H1 (cell line): Measurements from ENCODE around the gene GRK6. TPM values are rescaled to one million over a fixed set of nuclear protein-coding genes. Genes with fewer than 3 reads are reported as not detected.

ENCODE experiments used
- CTCF ChIA-PET: fragments of 300-600 bp; sonication (Branson Sonifier 250); formaldehyde crosslinking; loops from one replicate; lab custom pipeline; 2021; ENCODE audit not compliant: partially characterized antibody; lab: Charles Lee
- POLR2A ChIA-PET: fragments of 300-600 bp; sonication (Branson Sonifier 250); formaldehyde crosslinking; loops from one replicate; lab custom pipeline; 2021; ENCODE audit warnings: inconsistent platforms; ENCODE audit not compliant: partially characterized antibody; lab: Charles Lee
- DNase-seq, 2 experiments: peaks; one replicate each; pipeline versions ENCODE4 v3.0.0 to v3.0.0-alpha.2; 2010 to 2022; ENCODE audit warnings: low spot score in 2 of 2, low read depth in 1 of 2, mixed read lengths in 1 of 2
- FAIRE-seq: peaks from 2 replicates; lab custom pipeline; 2011; peaks lifted over from hg19 to GRCh38; lab: Jason Lieb, UNC
- H2AFZ ChIP-seq: 2 replicates; pipeline ENCODE4 v1.8.1; 2012; ENCODE audit warnings: low read length, inconsistent platforms
- H2AK5ac ChIP-seq: 2 replicates; pipeline ENCODE4 v1.6.1; 2013; ENCODE audit warnings: low read depth, low read length
- H2BK120ac ChIP-seq: replicated peaks from 2 replicates; pipeline ENCODE3; 2013; ENCODE audit warnings: low read depth, low read length, inconsistent platforms
- H2BK12ac ChIP-seq: 2 replicates; pipeline ENCODE4 v1.6.1; 2013; ENCODE audit warnings: low read depth, low read length
- H2BK15ac ChIP-seq: 2 replicates; pipeline ENCODE4 v1.6.1; 2013; ENCODE audit warnings: low read length
- H2BK20ac ChIP-seq: 2 replicates; pipeline ENCODE4 v1.6.1; 2013; ENCODE audit warnings: low read length
- H2BK5ac ChIP-seq: 2 replicates; pipeline ENCODE4 v1.6.1; 2013; ENCODE audit warnings: low read depth, low read length
- H3K14ac ChIP-seq: 2 replicates; pipeline ENCODE4 v1.6.1; 2013; ENCODE audit warnings: inconsistent platforms; ENCODE audit not compliant: insufficient read length
- H3K18ac ChIP-seq: 2 replicates; pipeline ENCODE4 v1.6.1; 2013; ENCODE audit warnings: low read length; ENCODE audit errors: extremely low read depth
- H3K23ac ChIP-seq: 2 replicates; pipeline ENCODE4 v1.6.1; 2013; ENCODE audit warnings: inconsistent platforms; ENCODE audit not compliant: insufficient read length
- H3K23me2 ChIP-seq: 2 replicates; pipeline ENCODE4 v1.6.1; 2013; ENCODE audit warnings: low read depth, low read length
- H3K27ac ChIP-seq: 2 replicates; pipeline ENCODE4 v1.6.1; 2011; ENCODE audit warnings: low read depth, low read length, inconsistent platforms
- H3K27me3 ChIP-seq, 4 experiments: replicated peaks in 1 of 4; 1 replicate in 1 of 4; 2 replicates in 3 of 4; pipeline versions ENCODE4 v1.6.1 to v1.8.1; 2011 to 2013; ENCODE audit warnings: low read length in 3 of 4, mild to moderate bottlenecking in 3 of 4, inconsistent platforms in 2 of 4, mixed read lengths in 2 of 4, moderate library complexity in 1 of 4; ENCODE audit not compliant: control insufficient read depth in 3 of 4, insufficient read depth in 3 of 4; ENCODE audit errors: extremely low read depth in 1 of 4
- H3K36me3 ChIP-seq, 4 experiments: 2 replicates each; pipeline versions ENCODE4 v1.6.1 to v1.8.1; 2011 to 2013; ENCODE audit warnings: mild to moderate bottlenecking in 4 of 4, low read length in 3 of 4, moderate library complexity in 2 of 4, control low read depth in 1 of 4, inconsistent platforms in 1 of 4; ENCODE audit not compliant: insufficient read depth in 4 of 4, control insufficient read depth in 2 of 4
- H3K4ac ChIP-seq: replicated peaks from 2 replicates; pipeline ENCODE3; 2013; ENCODE audit warnings: low read length, low read depth, mixed read lengths, inconsistent platforms; ENCODE audit not compliant: insufficient read length
- H3K4me1 ChIP-seq, 4 experiments: replicated peaks in 1 of 4; 1 replicate in 1 of 4; 2 replicates in 3 of 4; pipeline versions ENCODE4 v1.6.1 to v1.8.1; 2011 to 2013; ENCODE audit warnings: low read length in 3 of 4, inconsistent platforms in 2 of 4, mixed read lengths in 1 of 4; ENCODE audit not compliant: insufficient read depth in 4 of 4, control insufficient read depth in 3 of 4
- H3K4me2 ChIP-seq, 2 experiments: 2 replicates each; pipeline versions ENCODE4 v1.6.1 to v1.8.1; 2011 to 2013; ENCODE audit warnings: low read depth in 2 of 2, low read length in 2 of 2, control low read depth in 1 of 2, inconsistent platforms in 1 of 2, mild to moderate bottlenecking in 1 of 2; ENCODE audit not compliant: insufficient read depth in 1 of 2
- H3K4me3 ChIP-seq, 4 experiments: fragments of 200-600, 300-600 bp in 1 of 4; sonication (generic), shearing (Covaris generic), sonication (Bioruptor Twin) in 1 of 4; 2 replicates each; pipeline versions ENCODE4 v1.5.1 to v1.8.1; 2011 to 2016; ENCODE audit warnings: low read length in 4 of 4, low read depth in 3 of 4, control low read depth in 2 of 4, inconsistent platforms in 2 of 4, mild to moderate bottlenecking in 2 of 4, mixed read lengths in 1 of 4, moderate library complexity in 1 of 4; ENCODE audit not compliant: insufficient read depth in 2 of 4; ENCODE audit errors: extremely low read depth in 1 of 4
- H3K56ac ChIP-seq: replicated peaks from 2 replicates; pipeline ENCODE3; 2013; ENCODE audit warnings: low read depth, mild to moderate bottlenecking, mixed read lengths, low read length, inconsistent platforms; ENCODE audit not compliant: insufficient read length
- H3K79me1 ChIP-seq: 2 replicates; pipeline ENCODE4 v1.6.1; 2013; ENCODE audit warnings: low read depth, low read length, control low read depth
- H3K79me2 ChIP-seq, 2 experiments: 2 replicates each; pipeline versions ENCODE4 v1.6.1 to v1.8.1; 2012 to 2013; ENCODE audit warnings: low read length in 2 of 2, mild to moderate bottlenecking in 2 of 2, inconsistent platforms in 1 of 2; ENCODE audit not compliant: insufficient read depth in 2 of 2, control insufficient read depth in 1 of 2
- H3K9ac ChIP-seq, 4 experiments: replicated peaks in 1 of 4; 1 replicate in 1 of 4; 2 replicates in 3 of 4; pipeline versions ENCODE4 v1.6.1 to v1.8.1; 2011 to 2013; ENCODE audit warnings: low read depth in 3 of 4, low read length in 3 of 4, control low read depth in 2 of 4, mild to moderate bottlenecking in 2 of 4, moderate library complexity in 2 of 4, inconsistent platforms in 1 of 4; ENCODE audit errors: extremely low read depth in 1 of 4
- H3K9me3 ChIP-seq, 2 experiments: 2 replicates each; pipeline versions ENCODE4 v1.6.1 to v1.8.1; 2012 to 2013; ENCODE audit warnings: mild to moderate bottlenecking in 2 of 2, moderate library complexity in 2 of 2, control low read depth in 1 of 2, inconsistent platforms in 1 of 2, low read depth in 1 of 2, low read length in 1 of 2, mixed read lengths in 1 of 2; ENCODE audit not compliant: insufficient read depth in 2 of 2
- H4K20me1 ChIP-seq, 2 experiments: replicated peaks in 1 of 2; 2 replicates each; pipeline versions ENCODE3 to v1.8.1; 2011 to 2013; ENCODE audit warnings: inconsistent platforms in 2 of 2, low read length in 2 of 2, mild to moderate bottlenecking in 1 of 2; ENCODE audit not compliant: insufficient read depth in 2 of 2, control insufficient read depth in 1 of 2
- H4K5ac ChIP-seq: 2 replicates; pipeline ENCODE4 v1.6.1; 2013; ENCODE audit warnings: low read length, low read depth, mixed read lengths, inconsistent platforms; ENCODE audit not compliant: insufficient read length
- H4K8ac ChIP-seq: 2 replicates; pipeline ENCODE4 v1.8.0; 2013; ENCODE audit warnings: mild to moderate bottlenecking, moderate library complexity, low read length, inconsistent platforms; ENCODE audit not compliant: insufficient read depth; ENCODE audit errors: extremely low read depth
- H4K91ac ChIP-seq: replicated peaks from 2 replicates; pipeline ENCODE3; 2013; ENCODE audit warnings: low read length, mixed read lengths, inconsistent platforms; ENCODE audit not compliant: insufficient read length
- HDAC6 ChIP-seq: IDR thresholded peaks from one replicate; pipeline ENCODE4 v1.7.1; 2012; ENCODE audit warnings: low read depth, mild to moderate bottlenecking, inconsistent platforms, low read length, moderate library complexity
- SIRT6 ChIP-seq: IDR thresholded peaks from one replicate; pipeline ENCODE4 v1.7.1; 2012; ENCODE audit warnings: low read length, inconsistent platforms
- WGBS, 2 experiments: shearing (Covaris generic) in 1 of 2; methylation state at CpG; one replicate each; pipeline versions ENCODE4 v1.1.6 to v1.1.7; 2013 to 2015; ENCODE audit warnings: low lambda C conversion rate in 2 of 2, mixed read lengths in 2 of 2, inconsistent platforms in 1 of 2, low coverage in 1 of 2, missing lambda C conversion rate in 1 of 2; ENCODE audit not compliant: insufficient replicate concordance in 2 of 2, insufficient coverage in 1 of 2, insufficient read length in 1 of 2; ENCODE audit errors: extremely low coverage in 1 of 2, missing lambda C conversion rate in 1 of 2; 5-methylcytosine and 5-hydroxymethylcytosine counted together
- polyA plus RNA-seq, 7 experiments: library from polyadenylated mRNA; depleted of rRNA in 3 of 7; stranded (reverse) in 5 of 7; unstranded in 2 of 7; fragments of >200 nt in 5 of 7; fragments of 200-250 nt in 2 of 7; gene quantifications; 1 replicate in 5 of 7; 2 replicates in 1 of 7; 4 replicates in 1 of 7; pipeline versions ENCODE4 v1.2.1 to v1.2.3, GENCODE V29; 2011 to 2013; ENCODE audit warnings: missing spikeins in 2 of 7, mixed read lengths in 2 of 7
- total RNA-seq: library from RNA; stranded (reverse); fragmentation: NEBNext Ultra II Directional; extraction: Animal tissue kit (Norgen Biotek cat#: 25700); gene quantifications from 2 replicates; pipeline ENCODE4 v1.2.1, GENCODE V29; 2021
- TF ChIP-seq, protein P1 (sequence below): IDR thresholded peaks from 2 replicates; pipeline ENCODE4 v1.6.1; 2012; ENCODE audit warnings: inconsistent platforms

Gene GRK6
- total and polyA plus RNA-seq, 2 of the 8 experiments (the other 6 are each of a cell fraction or from before 2014, with no cell fraction given) = 31.8 to 57.8 TPM

DNA sequence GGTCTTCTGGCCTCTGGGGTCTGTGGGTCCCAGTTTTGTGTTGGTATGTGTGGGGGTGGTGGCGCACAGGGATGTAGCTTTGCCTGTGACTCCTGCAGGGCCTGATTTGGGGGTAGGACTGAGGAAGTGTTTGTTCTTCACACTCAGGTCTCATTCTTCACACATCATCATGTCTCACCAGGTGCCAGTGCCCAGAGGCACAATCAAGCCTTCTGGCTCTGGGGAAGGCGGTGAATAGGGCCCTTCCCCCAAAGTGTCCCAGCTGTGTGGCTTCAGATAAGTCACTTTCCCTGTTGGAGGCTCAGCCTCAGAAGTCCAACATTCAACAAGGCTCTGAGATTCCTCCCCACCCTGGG is 41.8 kb downstream of the GRK6 start:
- no peak for FAIRE-seq
- Histone ChIP-seq H3K18ac (no peak overlapping the region), H2AK5ac (no peak overlapping the region), H3K79me1 (peaks cover 22% of the 10 kb centered on the region), H2BK12ac (no peak overlapping the region), H2BK20ac (no peak overlapping the region), H3K27me3 (no peaks in the 10 kb centered on the region), H3K4me3 (no peak overlapping the region), H3K36me3 (peaks cover 36 to 66% (median 49%) of the 10 kb centered on the region in 4 experiments), H2BK120ac (no peak overlapping the region), H4K20me1 (peaks cover 32 to 45% of the 10 kb centered on the region in 2 experiments), H3K23me2 (no peaks in the 10 kb centered on the region; the same call in 1 of the 2 replicates), H4K91ac (no peak overlapping the region), H3K9me3 (peaks cover 0 to 4% of the 10 kb centered on the region in 2 experiments; a peak in 2 of 4 replicates), H3K4me2 (no peak overlapping the region), H3K27ac (0 out of 2 replicates have a peak overlapping the region, but pooled peaks have one; percentile 26), H3K56ac (no peak overlapping the region)
- WGBS, 2 experiments = 100% methylated on average over 2 of the region's 2 CpGs; no CpG with 5 or more reads in 1 of the 2 experiments
- TF ChIP-seq, protein P1, sequence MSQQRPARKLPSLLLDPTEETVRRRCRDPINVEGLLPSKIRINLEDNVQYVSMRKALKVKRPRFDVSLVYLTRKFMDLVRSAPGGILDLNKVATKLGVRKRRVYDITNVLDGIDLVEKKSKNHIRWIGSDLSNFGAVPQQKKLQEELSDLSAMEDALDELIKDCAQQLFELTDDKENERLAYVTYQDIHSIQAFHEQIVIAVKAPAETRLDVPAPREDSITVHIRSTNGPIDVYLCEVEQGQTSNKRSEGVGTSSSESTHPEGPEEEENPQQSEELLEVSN = no peak
- TF ChIP-seq SIRT6 = no peak
- TF ChIP-seq HDAC6 = no peak
- TF ChIP-seq, all 59 proteins: peak for 0
- no peak overlapping the region for H2BK5ac ChIP-seq
- CTCF ChIA-PET = interaction anchor here (0.9 to 7.9 kb wide), 9 partner anchors 9 to 158 kb away, joined by 3 to 64 read pairs (median 3); no protein-coding TSS in a partner anchor
- POLR2A ChIA-PET = interaction anchor here (0.8 to 67.5 kb wide), 4 partner anchors 1 to 156 kb away, joined by 3 to 3349 read pairs (median 1676); partner anchors contain the start of genes DBN1, DDX41, DOK3 and PDLIM7
- H3K4ac ChIP-seq = no peak overlapping the region
- H4K5ac ChIP-seq = no peak overlapping the region
- no peak overlapping the region for H3K23ac ChIP-seq
- H3K14ac ChIP-seq = no peak overlapping the region
- H4K8ac ChIP-seq = peak overlapping the region; percentile 72
- H2BK15ac ChIP-seq = no peak overlapping the region
- no peak for DNase-seq
- peaks cover 11 to 30% (median 28%) of the 10 kb centered on the region in 4 experiments for H3K4me1 ChIP-seq
- no peak overlapping the region; a peak in 3 of 7 replicates for H3K9ac ChIP-seq
- H2AFZ ChIP-seq = no peak overlapping the region
- H3K79me2 ChIP-seq = peaks cover 14 to 54% of the 10 kb centered on the region in 2 experiments
